Activated CD8-positive, alpha-beta memory T cell treated with anti-CD3 and anti-CD28 coated beads, Interleukin-2, amount 10 ng/mL, durations not matched to agents 7 days and 5 days (primary cell): Measurements from ENCODE around the gene GPR157. TPM values are rescaled to one million over a fixed set of nuclear protein-coding genes. Genes with fewer than 3 reads are reported as not detected.

Source experiments
- ATAC-seq: fragments of 150-1000 bp; cut with Tn5 transposase; one replicate; pipeline ENCODE4 v1.10.0; 2021; ENCODE audit warnings: moderate library complexity
- CTCF ChIA-PET: fragments of 350-600 bp; sonication (Branson Sonifier 250); formaldehyde crosslinking; loops from one replicate; lab custom pipeline; 2021; ENCODE audit warnings: antibody characterized with exemption; lab: Charles Lee
- DNase-seq: peaks from one replicate; pipeline ENCODE4 v3.0.0-alpha.2; 2020
- H3K27ac Mint-ChIP-seq: one replicate; pipeline ENCODE4 v1.8.0; 2021; ENCODE audit warnings: mild to moderate bottlenecking, mixed read lengths
- H3K27me3 Mint-ChIP-seq: one replicate; pipeline ENCODE4 v1.8.0; 2021; ENCODE audit warnings: mixed read lengths
- H3K36me3 Mint-ChIP-seq: one replicate; pipeline ENCODE4 v1.8.0; 2021; ENCODE audit warnings: mild to moderate bottlenecking, mixed read lengths
- H3K4me1 Mint-ChIP-seq: one replicate; pipeline ENCODE4 v1.8.0; 2021; ENCODE audit warnings: mixed read lengths
- H3K4me3 Mint-ChIP-seq: one replicate; pipeline ENCODE4 v1.8.0; 2021; ENCODE audit warnings: mild to moderate bottlenecking, moderate library complexity, mixed read lengths
- H3K9me3 Mint-ChIP-seq: one replicate; pipeline ENCODE4 v1.8.0; 2022; ENCODE audit warnings: low read depth, mixed read lengths
- total RNA-seq, 2 experiments: library from RNA; stranded (reverse); gene quantifications; one replicate each; pipeline ENCODE4 v1.2.3, GENCODE V29; 2021

The GPR157 gene
- total RNA-seq, 2 experiments from 2014 or later: 3.6 to 4.5 TPM

- ATAC-seq (no peak), DNase-seq (no peak)
- H3K27ac Mint-ChIP-seq: no peak overlapping the region
- no peaks in the 10 kb centered on the region for H3K36me3 Mint-ChIP-seq
- peaks cover 16% of the 10 kb centered on the region for H3K4me1 Mint-ChIP-seq
- H3K27me3 Mint-ChIP-seq: peaks cover 41% of the 10 kb centered on the region
- H3K9me3 Mint-ChIP-seq: no peaks in the 10 kb centered on the region
- CTCF ChIA-PET: interaction anchor here (1.0 kb wide), 1 partner anchor 189 kb away, joined by 3 read pairs; no protein-coding TSS in a partner anchor
- H3K4me3 Mint-ChIP-seq: no peak overlapping the region
Observed at GRCh38 chr1:9086796-9087195, 42.1 kb downstream of the GPR157 start.

GRCh38 chr1:9086045-9086444, 42.9 kb downstream of the GPR157 start:
- ATAC-seq: no peak
- CTCF ChIA-PET: interaction anchor here (1.0 kb wide), 1 partner anchor 190 kb away, joined by 3 read pairs; no protein-coding TSS in a partner anchor
- Mint-ChIP-seq H3K4me3 (no peak overlapping the region), H3K27ac (no peak overlapping the region), H3K27me3 (peaks cover 44% of the 10 kb centered on the region), H3K9me3 (no peaks in the 10 kb centered on the region), H3K36me3 (no peaks in the 10 kb centered on the region), H3K4me1 (peaks cover 18% of the 10 kb centered on the region)
- no peak for DNase-seq

- DNase-seq (no peak), ATAC-seq (no peak)
- no peak overlapping the region for H3K27ac Mint-ChIP-seq
- H3K4me3 Mint-ChIP-seq: no peak overlapping the region
- no peaks in the 10 kb centered on the region for H3K36me3 Mint-ChIP-seq
- peaks cover 22% of the 10 kb centered on the region for H3K4me1 Mint-ChIP-seq
- CTCF ChIA-PET: interaction anchor here (1.0 kb wide), 2 partner anchors 95 to 190 kb away, joined by 3 read pairs; no protein-coding TSS in a partner anchor
- no peaks in the 10 kb centered on the region for H3K9me3 Mint-ChIP-seq
- H3K27me3 Mint-ChIP-seq: peaks cover 45% of the 10 kb centered on the region
Observed at GRCh38 chr1:9085306-9085940, 43.5 kb downstream of the GPR157 start.

- no peak for ATAC-seq
- Mint-ChIP-seq H3K4me3 (no peak overlapping the region), H3K36me3 (peaks cover under 1% of the 10 kb centered on the region), H3K27me3 (peaks cover 48% of the 10 kb centered on the region), H3K27ac (no peak overlapping the region), H3K9me3 (no peaks in the 10 kb centered on the region), H3K4me1 (peaks cover 27% of the 10 kb centered on the region)
- CTCF ChIA-PET: interaction anchor here (1.0 kb wide), 1 partner anchor 96 kb away, joined by 3 read pairs; no protein-coding TSS in a partner anchor
- no peak for DNase-seq
Observed at GRCh38 chr1:9084906-9085305, 44.0 kb downstream of the GPR157 start.

- peaks cover 2% of the 10 kb centered on the region for H3K36me3 Mint-ChIP-seq
- peaks cover 48% of the 10 kb centered on the region for H3K4me1 Mint-ChIP-seq
- no peak for ATAC-seq
- H3K4me3 Mint-ChIP-seq: no peak overlapping the region
- no peak for DNase-seq
- H3K27ac Mint-ChIP-seq: no peak overlapping the region
- CTCF ChIA-PET: interaction anchor here (0.7 to 2.1 kb wide), 7 partner anchors 18 to 233 kb away, joined by 3 to 10 read pairs (median 4); no protein-coding TSS in a partner anchor
- H3K9me3 Mint-ChIP-seq: no peaks in the 10 kb centered on the region
- peaks cover 44% of the 10 kb centered on the region for H3K27me3 Mint-ChIP-seq
Observed at GRCh38 chr1:9081473-9081872, 47.4 kb downstream of the GPR157 start.

GRCh38 chr1:9080705-9081291, 48.1 kb downstream of the GPR157 start:
- no peak overlapping the region for H3K4me3 Mint-ChIP-seq
- CTCF ChIA-PET: interaction anchor here (0.5 to 2.1 kb wide), 8 partner anchors 19 to 455 kb away, joined by 3 to 10 read pairs (median 4); no protein-coding TSS in a partner anchor
- H3K4me1 Mint-ChIP-seq: peaks cover 53% of the 10 kb centered on the region
- no peak for DNase-seq
- H3K27me3 Mint-ChIP-seq: peaks cover 46% of the 10 kb centered on the region
- peaks cover 2% of the 10 kb centered on the region for H3K36me3 Mint-ChIP-seq
- no peaks in the 10 kb centered on the region for H3K9me3 Mint-ChIP-seq
- H3K27ac Mint-ChIP-seq: no peak overlapping the region
- ATAC-seq: no peak

GRCh38 chr1:9079988-9080704, 48.8 kb downstream of the GPR157 start:
- H3K36me3 Mint-ChIP-seq: peaks cover 2% of the 10 kb centered on the region
- CTCF ChIA-PET: interaction anchor here (0.5 to 1.9 kb wide), 4 partner anchors 21 to 456 kb away, joined by 3 to 7 read pairs (median 5); no protein-coding TSS in a partner anchor
- peaks cover 57% of the 10 kb centered on the region for H3K4me1 Mint-ChIP-seq

GRCh38 chr1:9078752-9079500, 50.0 kb downstream of the GPR157 start:
- Mint-ChIP-seq H3K9me3 (no peaks in the 10 kb centered on the region), H3K4me3 (no peak overlapping the region), H3K27ac (no peak overlapping the region), H3K36me3 (peaks cover 2% of the 10 kb centered on the region), H3K27me3 (peaks cover 53% of the 10 kb centered on the region), H3K4me1 (peaks cover 63% of the 10 kb centered on the region)
- ATAC-seq (no peak), DNase-seq (no peak)
- CTCF ChIA-PET: interaction anchor here (1.9 kb wide), 1 partner anchor 74 kb away, joined by 6 read pairs; no protein-coding TSS in a partner anchor

More at GRCh38 chr1:9079988-9080704, 48.8 kb downstream of the GPR157 start:
- Mint-ChIP-seq H3K9me3 (no peaks in the 10 kb centered on the region), H3K27ac (no peak overlapping the region), H3K27me3 (peaks cover 43% of the 10 kb centered on the region), H3K4me3 (no peak overlapping the region)
- ATAC-seq (no peak), DNase-seq (no peak)

GRCh38 chr1:9078015-9078751, 50.7 kb downstream of the GPR157 start:
- CTCF ChIA-PET: no interaction called here
- DNase-seq (peak; percentile 79), ATAC-seq (peak; percentile 52)
- no peak overlapping the region for H3K4me3 Mint-ChIP-seq
- peaks cover 2% of the 10 kb centered on the region for H3K36me3 Mint-ChIP-seq
- H3K27ac Mint-ChIP-seq: no peak overlapping the region
- peaks cover 60% of the 10 kb centered on the region for H3K4me1 Mint-ChIP-seq
- peaks cover 59% of the 10 kb centered on the region for H3K27me3 Mint-ChIP-seq
- no peaks in the 10 kb centered on the region for H3K9me3 Mint-ChIP-seq

- Mint-ChIP-seq H3K27me3 (peaks cover 52% of the 10 kb centered on the region), H3K4me1 (peaks cover 41% of the 10 kb centered on the region), H3K36me3 (peaks cover 2% of the 10 kb centered on the region), H3K9me3 (no peaks in the 10 kb centered on the region), H3K4me3 (peak overlapping the region; percentile 5), H3K27ac (no peak overlapping the region)
- DNase-seq: no peak
- ATAC-seq: peak; percentile 47
- CTCF ChIA-PET: interaction anchor here (0.7 to 1.7 kb wide), 4 partner anchors 13 to 67 kb away, joined by 4 to 5 read pairs (median 4); no protein-coding TSS in a partner anchor
Observed at GRCh38 chr1:9075022-9075421, 53.9 kb downstream of the GPR157 start.

GRCh38 chr1:9073143-9073542, 55.8 kb downstream of the GPR157 start:
- ATAC-seq (no peak), DNase-seq (no peak)
- H3K36me3 Mint-ChIP-seq: no peaks in the 10 kb centered on the region
- CTCF ChIA-PET: interaction anchor here (0.7 to 1.7 kb wide), 3 partner anchors 65 to 1110 kb away, joined by 3 to 5 read pairs (median 4); no protein-coding TSS in a partner anchor
- H3K27me3 Mint-ChIP-seq: peaks cover 48% of the 10 kb centered on the region
- no peaks in the 10 kb centered on the region for H3K9me3 Mint-ChIP-seq
- H3K4me1 Mint-ChIP-seq: peaks cover 31% of the 10 kb centered on the region
- no peak overlapping the region for H3K27ac Mint-ChIP-seq
- no peak overlapping the region for H3K4me3 Mint-ChIP-seq
